ENCODE measurements around the gene JAML. TPM values are rescaled to one million over a fixed set of nuclear protein-coding genes. Genes with fewer than 3 reads are reported as not detected.

The JAML gene
- total RNA-seq, 4 donors from 2014 or later: 0.92 to 8.9 (median 1.2) TPM

DNA sequence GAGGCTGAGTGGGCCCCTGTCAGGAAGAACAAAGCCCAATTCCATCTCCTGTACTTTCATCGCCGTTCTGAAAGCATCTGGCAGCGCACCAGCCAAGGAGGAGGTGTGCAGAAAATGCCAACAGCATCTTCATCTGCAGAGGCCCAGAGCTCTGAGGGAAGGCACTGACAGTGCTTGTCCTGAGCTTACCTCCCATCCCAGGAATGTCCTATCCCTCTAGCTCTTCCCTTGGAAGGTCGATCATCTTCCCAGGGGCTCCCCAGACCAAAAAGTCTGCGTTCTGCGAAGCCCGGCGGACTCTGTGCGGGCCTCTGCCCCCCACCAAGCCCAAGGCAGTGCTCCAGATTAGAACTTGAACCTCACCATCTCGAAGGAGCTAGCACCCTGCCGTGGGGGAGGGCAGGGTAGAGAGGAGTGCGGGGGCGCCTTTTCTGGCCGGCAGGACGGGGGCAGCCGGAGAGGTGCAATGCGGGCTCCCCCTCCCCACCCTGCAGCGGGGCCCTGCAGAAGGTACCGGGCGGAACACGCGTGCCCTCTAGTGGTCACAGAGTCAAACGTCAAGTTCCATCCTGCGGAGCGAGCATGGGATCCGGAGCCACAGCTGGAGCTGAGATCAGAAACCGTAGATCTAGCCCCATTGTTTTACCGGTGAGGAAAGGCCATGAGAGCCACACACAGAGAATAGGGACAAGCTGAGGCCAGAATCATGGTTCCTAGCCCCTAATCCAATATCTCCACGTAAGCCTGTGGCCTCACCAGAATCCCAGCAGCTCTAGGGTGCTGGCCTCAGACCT lies 53.3 kb downstream of the JAML start:
- H3K27me3 ChIP-seq: peaks cover 0 to 16% (median 0%) of the 10 kb centered on the region in 4 donors
- H3K9me3 ChIP-seq: no peaks in the 10 kb centered on the region
- DNase-seq (ENCODE audit: extremely low spot score): no peak
- TF ChIP-seq, protein P1, sequence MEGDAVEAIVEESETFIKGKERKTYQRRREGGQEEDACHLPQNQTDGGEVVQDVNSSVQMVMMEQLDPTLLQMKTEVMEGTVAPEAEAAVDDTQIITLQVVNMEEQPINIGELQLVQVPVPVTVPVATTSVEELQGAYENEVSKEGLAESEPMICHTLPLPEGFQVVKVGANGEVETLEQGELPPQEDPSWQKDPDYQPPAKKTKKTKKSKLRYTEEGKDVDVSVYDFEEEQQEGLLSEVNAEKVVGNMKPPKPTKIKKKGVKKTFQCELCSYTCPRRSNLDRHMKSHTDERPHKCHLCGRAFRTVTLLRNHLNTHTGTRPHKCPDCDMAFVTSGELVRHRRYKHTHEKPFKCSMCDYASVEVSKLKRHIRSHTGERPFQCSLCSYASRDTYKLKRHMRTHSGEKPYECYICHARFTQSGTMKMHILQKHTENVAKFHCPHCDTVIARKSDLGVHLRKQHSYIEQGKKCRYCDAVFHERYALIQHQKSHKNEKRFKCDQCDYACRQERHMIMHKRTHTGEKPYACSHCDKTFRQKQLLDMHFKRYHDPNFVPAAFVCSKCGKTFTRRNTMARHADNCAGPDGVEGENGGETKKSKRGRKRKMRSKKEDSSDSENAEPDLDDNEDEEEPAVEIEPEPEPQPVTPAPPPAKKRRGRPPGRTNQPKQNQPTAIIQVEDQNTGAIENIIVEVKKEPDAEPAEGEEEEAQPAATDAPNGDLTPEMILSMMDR (IDR thresholded peaks at IDR 0.05): peak; percentile 82 to 92 (median 91)
- peak in 1 of 2 donors; percentile 26 for TF ChIP-seq POLR2AphosphoS5 (IDR thresholded peaks at IDR 0.05)
- TF ChIP-seq POLR2A (IDR thresholded peaks at IDR 0.05; ENCODE audit: low read depth): no peak
- H3K4me1 ChIP-seq: peaks cover 25 to 42% (median 33%) of the 10 kb centered on the region in 4 donors
- H3K4me3 ChIP-seq: peak overlapping the region in 2 of 4 donors; percentile 3 to 27
- intact Hi-C loops (cut with DNase I): loop anchor here (2.0 kb wide), 1 partner anchor 27 kb away; no protein-coding TSS in a partner anchor
- no peak overlapping the region for H3K27ac ChIP-seq (replicated peaks in 1 of 4)
- WGBS: 5% methylated on average over 22 of the region's 29 CpGs
- peaks cover 0 to 8% (median 3%) of the 10 kb centered on the region in 4 donors for H3K36me3 ChIP-seq

- H3K27me3 ChIP-seq: peaks cover 0 to 16% (median 0%) of the 10 kb centered on the region in 4 donors
- no peak for DNase-seq (ENCODE audit: extremely low spot score)
- H3K4me1 ChIP-seq: peaks cover 21 to 37% (median 32%) of the 10 kb centered on the region in 4 donors
- intact Hi-C loops (cut with DNase I): loop anchor here (2.0 kb wide), 1 partner anchor 26 kb away; no protein-coding TSS in a partner anchor
- no peak overlapping the region for H3K27ac ChIP-seq (replicated peaks in 1 of 4)
- WGBS: 52% methylated on average over 8 of the region's 8 CpGs
- peaks cover 0 to 9% (median 4%) of the 10 kb centered on the region in 4 donors for H3K36me3 ChIP-seq
- TF ChIP-seq POLR2AphosphoS5 (IDR thresholded peaks at IDR 0.05) (no peak), EP300 (IDR thresholded peaks at IDR 0.05) (no peak), POLR2A (IDR thresholded peaks at IDR 0.05; ENCODE audit: low read depth) (no peak)
- TF ChIP-seq, protein P1 (IDR thresholded peaks at IDR 0.05): no peak
- H3K4me3 ChIP-seq: no peak overlapping the region
- H3K9me3 ChIP-seq: no peaks in the 10 kb centered on the region
Observed at GRCh38 chr11:118170882-118171268, 53.9 kb downstream of the JAML start.

DNA sequence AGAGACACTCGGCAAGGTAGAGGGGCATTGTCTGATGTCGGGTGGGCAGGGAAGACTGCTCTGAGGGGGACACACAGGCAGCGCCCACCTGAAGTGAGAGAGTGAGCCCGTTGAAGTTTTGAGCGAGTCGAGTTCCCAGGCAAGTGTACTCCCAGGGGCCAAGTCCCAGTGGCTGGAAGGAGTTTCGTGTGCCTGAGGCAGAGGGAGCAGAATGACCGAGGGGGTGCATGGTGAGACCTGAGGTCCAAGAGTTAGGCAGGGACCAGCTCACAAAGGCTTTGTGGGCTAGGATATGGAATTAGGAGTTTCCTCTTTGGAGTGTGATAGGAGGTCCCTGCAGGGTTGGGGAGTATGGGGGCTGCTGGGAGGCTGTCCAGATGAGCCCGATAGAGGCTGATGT lies 54.6 kb downstream of the JAML start:
- peaks cover 15 to 30% (median 25%) of the 10 kb centered on the region in 4 donors for H3K4me1 ChIP-seq
- no peaks in the 10 kb centered on the region for H3K9me3 ChIP-seq
- peaks cover 0 to 16% (median 0%) of the 10 kb centered on the region in 4 donors for H3K27me3 ChIP-seq
- peaks cover 0 to 9% (median 4%) of the 10 kb centered on the region in 4 donors for H3K36me3 ChIP-seq
- no peak overlapping the region for H3K27ac ChIP-seq (replicated peaks in 1 of 4)
- 78% methylated on average over 9 of the region's 9 CpGs for WGBS
- H3K4me3 ChIP-seq: no peak overlapping the region
- DNase-seq (ENCODE audit: extremely low spot score): no peak
- intact Hi-C loops (cut with DNase I): loop anchor here (2.0 kb wide), 1 partner anchor 25 kb away; no protein-coding TSS in a partner anchor
- TF ChIP-seq POLR2A (IDR thresholded peaks at IDR 0.05; ENCODE audit: low read depth) (no peak), POLR2AphosphoS5 (IDR thresholded peaks at IDR 0.05) (no peak), EP300 (IDR thresholded peaks at IDR 0.05) (no peak)
- TF ChIP-seq, protein P1 (IDR thresholded peaks at IDR 0.05): no peak

GRCh38 chr11:118169300-118170140 lies 55.3 kb downstream of the JAML start:
- Histone ChIP-seq H3K27me3 (peaks cover 0 to 16% (median 0%) of the 10 kb centered on the region in 4 donors), H3K4me3 (no peak overlapping the region), H3K27ac (replicated peaks in 1 of 4) (no peak overlapping the region), H3K36me3 (peaks cover 0 to 9% (median 4%) of the 10 kb centered on the region in 4 donors), H3K9me3 (no peaks in the 10 kb centered on the region), H3K4me1 (peaks cover 11 to 24% (median 22%) of the 10 kb centered on the region in 4 donors)
- DNase-seq (ENCODE audit: extremely low spot score): no peak
- WGBS: 79% methylated on average over 7 of the region's 7 CpGs
- TF ChIP-seq POLR2AphosphoS5 (IDR thresholded peaks at IDR 0.05) (no peak), EP300 (IDR thresholded peaks at IDR 0.05) (no peak), POLR2A (IDR thresholded peaks at IDR 0.05; ENCODE audit: low read depth) (no peak)
- TF ChIP-seq, protein P1 (IDR thresholded peaks at IDR 0.05): no peak
- intact Hi-C loops (cut with DNase I): loop anchor here (2.0 kb wide), 1 partner anchor 25 kb away; no protein-coding TSS in a partner anchor

All from esophagus muscularis mucosa (tissue), 4 donors.